ENCODE measurements around the gene RPS24. TPM values are rescaled to one million over a fixed set of nuclear protein-coding genes. Genes with fewer than 3 reads are reported as not detected.

The RPS24 gene
- total RNA-seq, 1 donor from 2014 or later, result 5,046 TPM

GRCh38 chr10:78078539-78079330 lies 45.1 kb downstream of the RPS24 start:
- FAIRE-seq, result no peak
- no peak for TF ChIP-seq CTCF (IDR thresholded peaks at IDR 0.05; ENCODE audit: insufficient read depth, low read length, severe bottlenecking)
- no peak for DNase-seq (ENCODE audit: low read depth)
- Histone ChIP-seq H3K4me3 (ENCODE audit: low read depth, low read length) (no peak overlapping the region), H3K27me3 (ENCODE audit: control insufficient read depth, insufficient read depth, low read length) (no peaks in the 10 kb centered on the region), H3K36me3 (ENCODE audit: control insufficient read depth, insufficient read depth, low read length) (no peaks in the 10 kb centered on the region)

GRCh38 chr10:78079411-78079810 lies 45.7 kb downstream of the RPS24 start:
- H3K4me3 ChIP-seq (ENCODE audit: low read depth, low read length), result no peak overlapping the region
- TF ChIP-seq CTCF (IDR thresholded peaks at IDR 0.05; ENCODE audit: insufficient read depth, low read length, severe bottlenecking), result no peak
- no peaks in the 10 kb centered on the region for H3K27me3 ChIP-seq (ENCODE audit: control insufficient read depth, insufficient read depth, low read length)
- FAIRE-seq (no peak), DNase-seq (ENCODE audit: low read depth) (no peak)
- no peaks in the 10 kb centered on the region for H3K36me3 ChIP-seq (ENCODE audit: control insufficient read depth, insufficient read depth, low read length)

GRCh38 chr10:78081292-78081691 lies 47.6 kb downstream of the RPS24 start:
- Histone ChIP-seq H3K36me3 (ENCODE audit: control insufficient read depth, insufficient read depth, low read length) (no peaks in the 10 kb centered on the region), H3K4me3 (ENCODE audit: low read depth, low read length) (no peak overlapping the region), H3K27me3 (ENCODE audit: control insufficient read depth, insufficient read depth, low read length) (no peaks in the 10 kb centered on the region)
- no peak for DNase-seq (ENCODE audit: low read depth)
- TF ChIP-seq CTCF (IDR thresholded peaks at IDR 0.05; ENCODE audit: insufficient read depth, low read length, severe bottlenecking), result no peak
- no peak for FAIRE-seq

- DNase-seq (ENCODE audit: low read depth) (no peak), FAIRE-seq (no peak)
- Histone ChIP-seq H3K36me3 (ENCODE audit: control insufficient read depth, insufficient read depth, low read length) (no peaks in the 10 kb centered on the region), H3K27me3 (ENCODE audit: control insufficient read depth, insufficient read depth, low read length) (no peaks in the 10 kb centered on the region), H3K4me3 (ENCODE audit: low read depth, low read length) (no peak overlapping the region)
- TF ChIP-seq CTCF (IDR thresholded peaks at IDR 0.05; ENCODE audit: insufficient read depth, low read length, severe bottlenecking), result no peak
These were observed 49.0 kb downstream of the RPS24 start for GRCh38 chr10:78082636-78083035.

Other genes starting within 250 kb of the RPS24 start
- gene DLG5, start 107.1 kb upstream of the RPS24 start, total RNA-seq, result 38.0 and 45.3 TPM in 2 replicates
- 13.7 and 14.7 TPM in 2 replicates for gene POLR3A, start 4.3 kb upstream of the RPS24 start, total RNA-seq

All from bronchial epithelial cell (primary cell).